ENCODE results near the gene ADAT3.

The ADAT3 gene

GRCh38 chr19:1962674-1963073 lies 57.5 kb downstream of the ADAT3 start:
- no peak for DNase-seq

Measured in T1000 (cell line).